ENCODE results near the gene ASB16. TPM values are rescaled to one million over a fixed set of nuclear protein-coding genes. Genes with fewer than 3 reads are reported as not detected.

The ASB16 gene
- total RNA-seq, 1 donor from 2014 or later = not detected

- CTCF ChIA-PET = no interaction called here
- no peak for ATAC-seq (ENCODE audit: low read depth)
- Mint-ChIP-seq H3K9me3 (no peaks in the 10 kb centered on the region), H3K27ac (no peak overlapping the region), H3K27me3 (no peaks in the 10 kb centered on the region), H3K4me3 (no peak overlapping the region), H3K36me3 (ENCODE audit: low read depth) (no peaks in the 10 kb centered on the region), H3K4me1 (no peaks in the 10 kb centered on the region)
- no peak for TF ChIP-seq CTCF (IDR thresholded peaks at IDR 0.05)
- DNase-seq = no peak
- intact Hi-C loops (cut with micrococcal nuclease) = no loop called here
- POLR2A ChIA-PET = interaction anchor here (0.6 kb wide), 1 partner anchor 46 kb away, joined by 5 read pairs; no protein-coding TSS in a partner anchor
Observed at GRCh38 chr17:44152875-44153274, 17.6 kb upstream of the ASB16 start.

GRCh38 chr17:44155488-44155887 is 15.0 kb upstream of the ASB16 start:
- intact Hi-C loops (cut with micrococcal nuclease) = no loop called here
- Mint-ChIP-seq H3K36me3 (ENCODE audit: low read depth) (no peaks in the 10 kb centered on the region), H3K9me3 (no peaks in the 10 kb centered on the region), H3K27me3 (no peaks in the 10 kb centered on the region), H3K27ac (no peak overlapping the region), H3K4me1 (no peaks in the 10 kb centered on the region), H3K4me3 (no peak overlapping the region)
- ChIA-PET CTCF (no interaction called here), POLR2A (interaction anchor here (0.6 to 0.7 kb wide), 2 partner anchors 66 to 567 kb away, joined by 3 read pairs; no protein-coding TSS in a partner anchor)
- no peak for TF ChIP-seq CTCF (IDR thresholded peaks at IDR 0.05)
- ATAC-seq (ENCODE audit: low read depth) = no peak
- DNase-seq = no peak

GRCh38 chr17:44159519-44160210 is 10.8 kb upstream of the ASB16 start:
- Mint-ChIP-seq H3K36me3 (ENCODE audit: low read depth) (no peaks in the 10 kb centered on the region), H3K9me3 (no peaks in the 10 kb centered on the region), H3K27ac (no peak overlapping the region), H3K4me3 (no peak overlapping the region), H3K27me3 (no peaks in the 10 kb centered on the region), H3K4me1 (no peaks in the 10 kb centered on the region)
- ATAC-seq (ENCODE audit: low read depth) (no peak), DNase-seq (no peak)
- ChIA-PET POLR2A (interaction anchor here (0.8 kb wide), 1 partner anchor 31 kb away, joined by 3 read pairs; no protein-coding TSS in a partner anchor), CTCF (no interaction called here)
- TF ChIP-seq CTCF (IDR thresholded peaks at IDR 0.05) = no peak
- intact Hi-C loops (cut with micrococcal nuclease) = no loop called here

- no peak for TF ChIP-seq CTCF (IDR thresholded peaks at IDR 0.05)
- H3K36me3 Mint-ChIP-seq (ENCODE audit: low read depth) = no peaks in the 10 kb centered on the region
- no peak overlapping the region for H3K27ac Mint-ChIP-seq
- DNase-seq = no peak
- ChIA-PET CTCF (no interaction called here), POLR2A (no interaction called here)
- H3K27me3 Mint-ChIP-seq = no peaks in the 10 kb centered on the region
- no peak overlapping the region for H3K4me3 Mint-ChIP-seq
- intact Hi-C loops (cut with micrococcal nuclease) = no loop called here
- no peak for ATAC-seq (ENCODE audit: low read depth)
- no peaks in the 10 kb centered on the region for H3K9me3 Mint-ChIP-seq
- H3K4me1 Mint-ChIP-seq = peaks cover 5% of the 10 kb centered on the region
Observed at GRCh38 chr17:44164476-44164875, 6.0 kb upstream of the ASB16 start.

GRCh38 chr17:44167181-44167861 is 3.2 kb upstream of the ASB16 start:
- CTCF ChIA-PET = interaction anchor here (0.5 to 1.3 kb wide), 4 partner anchors 44 to 289 kb away, joined by 3 to 8 read pairs (median 6); partner anchors contain the start of gene HDAC5
- no peak overlapping the region for H3K4me3 Mint-ChIP-seq
- TF ChIP-seq CTCF (IDR thresholded peaks at IDR 0.05) = no peak
- H3K27ac Mint-ChIP-seq = no peak overlapping the region
- ATAC-seq (ENCODE audit: low read depth) (no peak), DNase-seq (no peak)
- peaks cover 9% of the 10 kb centered on the region for H3K4me1 Mint-ChIP-seq
- no peaks in the 10 kb centered on the region for H3K9me3 Mint-ChIP-seq
- intact Hi-C loops (cut with micrococcal nuclease) = loop anchor here (5.0 kb wide), 1 partner anchor 125 kb away; no protein-coding TSS in a partner anchor
- H3K36me3 Mint-ChIP-seq (ENCODE audit: low read depth) = no peaks in the 10 kb centered on the region
- H3K27me3 Mint-ChIP-seq = no peaks in the 10 kb centered on the region
- POLR2A ChIA-PET = no interaction called here

All from activated B cell treated with CpG ODN at 0.5 μM for 24 hours (primary cell).